NCI-H146 treated with DMSO at 0.1 percent for 48 hours (cell line): Measurements from ENCODE around the gene HSD3B7.

Source experiments
- DNase-seq: peaks from one replicate; lab custom pipeline; 2025; ENCODE audit not compliant: unreplicated experiment; lab: John Stamatoyannopoulos, UW

HSD3B7 gene

DNA sequence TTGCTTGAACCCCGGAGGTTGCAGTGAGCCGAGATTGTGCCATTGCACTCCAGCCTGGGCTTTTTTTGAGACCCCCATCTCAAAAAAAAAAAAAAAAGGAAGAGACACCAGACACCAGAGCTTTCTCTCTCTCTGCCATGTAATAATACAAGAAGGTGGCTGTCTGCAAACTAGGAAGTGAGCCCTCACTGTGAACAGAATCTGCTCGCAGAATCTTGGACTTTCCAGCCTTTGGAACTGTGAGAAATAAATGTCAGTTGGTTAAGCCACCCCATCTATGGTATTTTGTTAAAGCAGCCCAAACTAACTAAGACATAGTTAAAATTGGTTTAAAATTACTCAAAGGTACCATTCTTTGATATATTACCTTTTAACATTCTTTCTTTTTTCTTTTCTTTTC is 35.5 kb downstream of the HSD3B7 start:
- DNase-seq, result no peak

GRCh38 chr16:31022544-31023251 is 37.7 kb downstream of the HSD3B7 start:
- DNase-seq, result no peak

DNA sequence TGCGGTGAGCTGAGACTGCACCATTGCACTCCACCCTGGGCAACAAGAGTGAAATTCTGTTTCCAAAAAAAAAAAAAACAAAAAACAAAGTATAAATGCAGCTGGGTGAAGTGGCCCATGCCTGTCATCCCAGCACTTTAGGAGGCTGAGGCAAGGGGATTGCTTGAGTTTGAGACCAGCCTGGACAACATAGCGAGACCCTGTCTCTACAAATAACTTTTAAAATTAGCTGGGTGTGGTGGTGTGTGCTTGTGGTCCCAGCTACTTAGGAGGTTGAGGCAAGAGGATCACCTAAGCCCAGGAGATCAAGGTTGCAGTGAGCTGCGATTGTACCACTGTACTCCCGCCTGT is 38.2 kb downstream of the HSD3B7 start:
- DNase-seq, result no peak

DNA sequence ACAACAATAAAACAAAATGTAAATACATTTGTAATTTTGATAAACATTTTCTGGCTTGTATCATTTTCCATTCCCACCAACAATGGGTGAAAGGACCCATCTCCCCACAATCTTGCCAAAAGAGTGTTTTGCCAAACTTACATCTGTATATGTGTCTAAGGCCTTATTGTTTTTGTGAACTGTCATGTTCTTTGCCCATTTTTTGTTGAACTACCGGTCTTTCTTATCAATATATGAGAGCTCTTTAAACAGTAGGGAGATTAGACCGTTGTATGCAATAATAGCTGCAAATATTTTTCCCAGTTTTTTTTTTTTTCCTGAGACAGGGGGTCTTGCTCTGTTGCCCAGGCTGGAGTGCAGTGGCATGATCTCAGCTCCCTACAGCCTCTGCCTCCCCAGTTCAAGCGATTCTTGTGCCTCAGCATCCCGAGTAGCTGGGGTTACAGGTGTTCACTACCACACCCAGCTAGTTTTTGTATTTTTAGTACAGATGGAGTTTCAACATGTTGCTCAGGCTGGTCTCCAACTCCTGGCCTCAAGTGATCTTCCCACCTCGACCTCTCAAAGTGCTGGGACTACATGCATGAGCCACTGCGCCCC is 38.7 kb downstream of the HSD3B7 start:
- no peak for DNase-seq

DNA sequence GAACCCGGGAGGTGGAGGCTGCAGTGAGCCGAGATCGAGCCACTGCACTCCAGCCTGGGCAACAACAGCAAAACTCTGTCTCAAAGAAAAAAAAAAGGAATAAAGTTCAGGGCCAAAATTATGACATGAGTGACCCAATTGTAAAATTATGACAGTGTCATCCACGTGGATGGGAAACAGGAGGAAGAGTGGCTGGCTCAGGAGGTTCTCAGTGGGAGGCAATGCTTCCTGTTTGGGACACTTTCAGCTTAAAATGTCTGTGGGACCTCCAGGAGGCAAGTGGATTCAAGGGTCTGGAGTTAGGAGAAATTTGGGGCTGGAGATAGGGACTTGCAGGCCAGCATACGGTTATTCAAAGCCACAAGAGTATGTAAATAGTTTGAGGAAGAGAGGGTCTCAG is 40.3 kb downstream of the HSD3B7 start:
- DNase-seq, result no peak

GRCh38 chr16:31029272-31029671 is 44.3 kb downstream of the HSD3B7 start:
- no peak for DNase-seq

GRCh38 chr16:31031276-31031675 is 46.3 kb downstream of the HSD3B7 start:
- DNase-seq, result no peak

DNA sequence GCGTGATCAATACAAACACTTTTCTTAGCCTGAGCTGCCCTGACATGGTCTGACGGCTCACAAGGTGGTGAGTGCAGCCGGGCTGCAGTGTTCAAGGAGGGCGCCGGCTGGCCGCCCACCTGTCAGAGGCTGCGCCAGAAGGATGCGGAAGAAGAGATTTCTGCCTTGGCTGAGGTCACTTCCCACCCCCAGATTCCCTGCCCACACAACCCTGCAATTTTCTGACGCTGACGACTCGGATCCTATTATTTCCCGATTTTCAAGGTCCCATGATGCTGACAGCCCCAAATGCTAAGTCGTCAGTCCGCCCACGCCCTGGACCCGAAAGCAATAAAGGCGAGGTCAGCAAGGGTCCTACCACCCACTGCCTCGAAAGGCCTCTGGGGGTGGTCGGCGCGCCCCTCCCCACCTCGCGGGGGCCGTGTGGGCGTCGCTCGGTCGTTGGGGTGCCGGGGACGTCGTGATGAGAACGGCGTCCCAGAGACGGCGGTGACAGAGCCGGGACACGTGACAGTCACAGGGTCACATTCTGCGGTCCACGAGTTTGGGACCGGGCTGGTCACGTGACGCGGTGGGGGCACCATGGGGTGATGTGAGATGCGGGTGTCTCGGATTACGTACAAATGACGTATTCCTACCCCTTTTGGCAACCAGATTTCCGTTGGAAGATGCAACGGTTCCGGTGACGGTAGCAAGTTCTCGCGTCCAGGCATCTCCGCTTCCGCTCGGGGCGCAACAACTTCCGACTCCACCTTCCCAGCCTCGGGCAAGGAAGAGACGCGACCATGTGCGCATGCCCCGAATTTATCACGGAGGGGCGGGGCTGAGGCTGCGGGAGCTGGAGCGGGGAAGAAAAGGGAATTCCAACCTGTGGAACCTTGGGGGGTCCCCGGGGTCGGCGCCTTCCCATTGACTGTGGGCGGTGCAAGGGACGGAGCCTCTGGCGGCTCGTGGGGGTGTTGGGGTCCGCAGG is 48.0 kb downstream of the HSD3B7 start, which contains the start of gene STX4:
Gene STX4 (plus strand): TSS at position 823 of the 973 bp plus-strand sequence. CDS start 248 bp downstream, outside the sequence.
- DNase-seq, result peak; percentile 91

GRCh38 chr16:31033709-31034492 is 48.9 kb downstream of the HSD3B7 start:
- peak; percentile 68 for DNase-seq

DNA sequence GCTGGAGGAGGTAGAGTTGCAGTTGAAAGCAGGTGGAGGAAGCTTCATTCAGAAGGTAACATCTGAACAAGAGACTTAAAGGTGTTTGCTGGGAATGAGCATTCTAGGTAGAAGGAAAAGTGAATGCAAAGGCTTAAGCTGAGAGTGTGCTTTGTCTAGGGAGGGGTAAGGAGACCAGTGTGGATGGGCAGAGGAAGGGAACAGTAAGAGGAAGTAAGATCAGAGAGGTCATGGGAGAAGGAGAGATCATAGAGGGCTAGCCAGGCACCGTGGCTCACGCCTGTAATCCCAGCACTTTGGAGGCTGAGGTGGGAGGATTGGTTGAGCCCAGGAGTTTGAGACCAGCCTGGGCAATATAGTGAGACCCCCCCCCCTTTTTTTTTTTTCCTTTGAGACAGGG is 51.7 kb downstream of the HSD3B7 start:
- no peak for DNase-seq
